ENCODE measurements around the gene AP2B1.
A peak's percentile ranks its signal among the peaks of the same experiment; 100 is the strongest.

AP2B1 gene

DNA sequence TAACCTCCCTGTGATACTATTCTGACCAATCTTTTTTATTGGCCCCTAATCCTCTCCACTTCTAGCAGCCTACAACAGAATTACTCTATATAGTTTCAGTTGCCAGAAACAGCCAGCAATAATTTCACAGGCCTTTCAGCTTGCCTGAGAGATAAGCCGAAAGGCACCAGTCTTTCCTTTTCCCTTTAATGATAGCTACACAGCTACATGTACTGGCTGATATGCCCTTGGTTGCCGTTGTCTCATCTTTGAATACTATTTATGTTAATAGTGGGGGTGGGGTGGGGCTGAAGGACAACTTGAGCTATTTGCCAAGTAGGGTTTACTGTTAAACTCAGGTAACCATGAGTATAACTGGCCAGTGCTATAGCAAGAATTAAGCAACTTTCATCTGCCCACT is 108.5 kb downstream of the AP2B1 start:
- CTCF ChIA-PET: interaction anchor here (0.7 to 1.8 kb wide), 4 partner anchors 14 to 52 kb away, joined by 3 to 8 read pairs (median 5); no protein-coding TSS in a partner anchor
- POLR2A ChIA-PET: interaction anchor here (0.8 kb wide), 1 partner anchor 44 kb away, joined by 3 read pairs; no protein-coding TSS in a partner anchor
- Histone ChIP-seq H3K27ac (ENCODE audit: extremely low read depth, low read depth, low read length) (no peak overlapping the region), H3K9me3 (ENCODE audit: control insufficient read depth, insufficient read depth, low read depth, low read length) (no peaks in the 10 kb centered on the region), H3K4me3 (ENCODE audit: low read depth, low read length) (no peak overlapping the region), H3K4me1 (ENCODE audit: control insufficient read depth, insufficient read depth, low read length) (0 out of 2 replicates have a peak, but pooled peaks cover 2% of the 10 kb centered on the region), H3K36me3 (ENCODE audit: control insufficient read depth in 2 of 2, insufficient read depth in 1 of 2, low read length in 2 of 2) (peaks cover 25 to 49% of the 10 kb centered on the region in 2 experiments)
- TF ChIP-seq ZNF292 (tag by site-specific recombination; IDR thresholded peaks at IDR 0.05; ENCODE audit: borderline replicate concordance, low read depth) (no peak), MZF1 (tag by site-specific recombination; IDR thresholded peaks at IDR 0.05; ENCODE audit: borderline replicate concordance) (no peak), ZNF112 (tag by site-specific recombination; IDR thresholded peaks at IDR 0.05) (no peak), KLF1 (tag by site-specific recombination; IDR thresholded peaks at IDR 0.05) (no peak), ZNF701 (tag by site-specific recombination; IDR thresholded peaks at IDR 0.05) (no peak), ZNF302 (tag by site-specific recombination; IDR thresholded peaks at IDR 0.05; ENCODE audit: low read depth) (no peak), ZBTB48 (tag by site-specific recombination; IDR thresholded peaks at IDR 0.05) (no peak), ZNF660 (tag by site-specific recombination; IDR thresholded peaks at IDR 0.05) (no peak), ZNF404 (tag by site-specific recombination; IDR thresholded peaks at IDR 0.05) (no peak)
- TF ChIP-seq, protein P1, sequence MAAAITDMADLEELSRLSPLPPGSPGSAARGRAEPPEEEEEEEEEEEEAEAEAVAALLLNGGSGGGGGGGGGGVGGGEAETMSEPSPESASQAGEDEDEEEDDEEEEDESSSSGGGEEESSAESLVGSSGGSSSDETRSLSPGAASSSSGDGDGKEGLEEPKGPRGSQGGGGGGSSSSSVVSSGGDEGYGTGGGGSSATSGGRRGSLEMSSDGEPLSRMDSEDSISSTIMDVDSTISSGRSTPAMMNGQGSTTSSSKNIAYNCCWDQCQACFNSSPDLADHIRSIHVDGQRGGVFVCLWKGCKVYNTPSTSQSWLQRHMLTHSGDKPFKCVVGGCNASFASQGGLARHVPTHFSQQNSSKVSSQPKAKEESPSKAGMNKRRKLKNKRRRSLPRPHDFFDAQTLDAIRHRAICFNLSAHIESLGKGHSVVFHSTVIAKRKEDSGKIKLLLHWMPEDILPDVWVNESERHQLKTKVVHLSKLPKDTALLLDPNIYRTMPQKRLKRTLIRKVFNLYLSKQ (tag by site-specific recombination; IDR thresholded peaks at IDR 0.05; ENCODE audit: borderline replicate concordance): no peak

DNA sequence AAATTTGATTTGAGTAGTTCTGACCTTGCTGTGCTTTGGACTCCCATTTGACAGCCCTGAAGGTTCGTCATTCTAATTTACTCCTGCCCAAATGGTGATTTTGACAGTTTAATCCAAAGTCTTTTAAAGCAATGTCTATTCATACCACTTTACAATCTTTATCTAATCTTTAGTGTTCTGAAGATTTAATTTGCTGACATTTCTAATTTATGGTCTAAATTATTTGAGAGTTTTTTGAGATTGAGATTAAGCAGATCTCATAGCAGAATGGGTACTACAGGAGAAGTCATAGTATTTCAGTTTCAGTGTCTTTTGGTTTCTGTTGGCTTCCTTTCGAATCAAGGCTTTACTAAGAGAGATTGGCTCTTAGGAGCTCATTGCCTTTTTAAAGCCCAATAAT is 111.7 kb downstream of the AP2B1 start:
- no peak overlapping the region for H3K27ac ChIP-seq (ENCODE audit: extremely low read depth, low read depth, low read length)
- ChIA-PET POLR2A (no interaction called here), CTCF (interaction anchor here (0.5 to 2.1 kb wide), 3 partner anchors 15 to 86 kb away, joined by 3 to 7 read pairs (median 3); no protein-coding TSS in a partner anchor)
- H3K4me1 ChIP-seq (ENCODE audit: control insufficient read depth, insufficient read depth, low read length): 0 out of 2 replicates have a peak, but pooled peaks cover 2% of the 10 kb centered on the region
- TF ChIP-seq, protein P2, sequence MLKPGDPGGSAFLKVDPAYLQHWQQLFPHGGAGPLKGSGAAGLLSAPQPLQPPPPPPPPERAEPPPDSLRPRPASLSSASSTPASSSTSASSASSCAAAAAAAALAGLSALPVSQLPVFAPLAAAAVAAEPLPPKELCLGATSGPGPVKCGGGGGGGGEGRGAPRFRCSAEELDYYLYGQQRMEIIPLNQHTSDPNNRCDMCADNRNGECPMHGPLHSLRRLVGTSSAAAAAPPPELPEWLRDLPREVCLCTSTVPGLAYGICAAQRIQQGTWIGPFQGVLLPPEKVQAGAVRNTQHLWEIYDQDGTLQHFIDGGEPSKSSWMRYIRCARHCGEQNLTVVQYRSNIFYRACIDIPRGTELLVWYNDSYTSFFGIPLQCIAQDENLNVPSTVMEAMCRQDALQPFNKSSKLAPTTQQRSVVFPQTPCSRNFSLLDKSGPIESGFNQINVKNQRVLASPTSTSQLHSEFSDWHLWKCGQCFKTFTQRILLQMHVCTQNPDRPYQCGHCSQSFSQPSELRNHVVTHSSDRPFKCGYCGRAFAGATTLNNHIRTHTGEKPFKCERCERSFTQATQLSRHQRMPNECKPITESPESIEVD (tag by site-specific recombination; IDR thresholded peaks at IDR 0.05): peak; percentile 20; the same call in 1 of the 2 replicates
- TF ChIP-seq ZNF514 (tag by site-specific recombination; IDR thresholded peaks at IDR 0.05): no peak
- no peaks in the 10 kb centered on the region for H3K9me3 ChIP-seq (ENCODE audit: control insufficient read depth, insufficient read depth, low read depth, low read length)
- H3K36me3 ChIP-seq (ENCODE audit: control insufficient read depth in 2 of 2, insufficient read depth in 1 of 2, low read length in 2 of 2): peaks cover 25 to 37% of the 10 kb centered on the region in 2 experiments
- no peak overlapping the region for H3K4me3 ChIP-seq (ENCODE audit: low read depth, low read length)

DNA sequence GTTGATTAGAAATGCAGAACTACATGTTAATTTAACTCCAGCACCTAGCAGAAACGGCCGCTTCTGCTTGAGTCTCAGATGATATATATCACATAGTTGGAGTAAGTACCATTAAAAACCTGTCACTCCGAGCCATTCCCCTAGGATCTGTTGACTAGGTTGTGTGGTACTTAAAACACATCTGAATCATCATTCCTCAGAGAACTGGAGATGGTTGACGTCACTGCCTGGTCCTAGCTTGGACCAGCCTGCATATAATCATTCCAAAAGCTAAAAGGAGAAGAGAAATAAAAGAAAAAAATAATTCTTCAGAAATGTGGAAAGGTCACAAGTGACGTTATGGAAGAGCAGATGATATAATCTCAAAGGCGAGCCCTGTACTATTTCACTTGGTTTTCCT is 113.0 kb downstream of the AP2B1 start:
- no peaks in the 10 kb centered on the region for H3K9me3 ChIP-seq (ENCODE audit: control insufficient read depth, insufficient read depth, low read depth, low read length)
- no peak overlapping the region for H3K4me3 ChIP-seq (ENCODE audit: low read depth, low read length)
- peak; percentile 31; the same call in 1 of the 2 replicates for TF ChIP-seq ZNF600 (tag by site-specific recombination; IDR thresholded peaks at IDR 0.05)
- no peak for TF ChIP-seq ZNF707 (tag by site-specific recombination; IDR thresholded peaks at IDR 0.05)
- TF ChIP-seq ZBTB21 (tag by site-specific recombination; IDR thresholded peaks at IDR 0.05): peak; percentile 56
- TF ChIP-seq KLF1 (tag by site-specific recombination; IDR thresholded peaks at IDR 0.05): no peak
- TF ChIP-seq, protein P3, sequence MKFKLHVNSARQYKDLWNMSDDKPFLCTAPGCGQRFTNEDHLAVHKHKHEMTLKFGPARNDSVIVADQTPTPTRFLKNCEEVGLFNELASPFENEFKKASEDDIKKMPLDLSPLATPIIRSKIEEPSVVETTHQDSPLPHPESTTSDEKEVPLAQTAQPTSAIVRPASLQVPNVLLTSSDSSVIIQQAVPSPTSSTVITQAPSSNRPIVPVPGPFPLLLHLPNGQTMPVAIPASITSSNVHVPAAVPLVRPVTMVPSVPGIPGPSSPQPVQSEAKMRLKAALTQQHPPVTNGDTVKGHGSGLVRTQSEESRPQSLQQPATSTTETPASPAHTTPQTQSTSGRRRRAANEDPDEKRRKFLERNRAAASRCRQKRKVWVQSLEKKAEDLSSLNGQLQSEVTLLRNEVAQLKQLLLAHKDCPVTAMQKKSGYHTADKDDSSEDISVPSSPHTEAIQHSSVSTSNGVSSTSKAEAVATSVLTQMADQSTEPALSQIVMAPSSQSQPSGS (tag by site-specific recombination; IDR thresholded peaks at IDR 0.05; ENCODE audit: low read depth): peak; percentile 68; the same call in 1 of the 2 replicates
- 0 out of 2 replicates have a peak, but pooled peaks cover 2% of the 10 kb centered on the region for H3K4me1 ChIP-seq (ENCODE audit: control insufficient read depth, insufficient read depth, low read length)
- peaks cover 13 to 25% of the 10 kb centered on the region in 2 experiments for H3K36me3 ChIP-seq (ENCODE audit: control insufficient read depth in 2 of 2, insufficient read depth in 1 of 2, low read length in 2 of 2)
- ChIA-PET CTCF (interaction anchor here (2.1 kb wide), 1 partner anchor 88 kb away, joined by 7 read pairs; no protein-coding TSS in a partner anchor), POLR2A (no interaction called here)
- H3K27ac ChIP-seq (ENCODE audit: extremely low read depth, low read depth, low read length): no peak overlapping the region
